Embryonic facial prominence (tissue), 1 donor: Measurements from ENCODE around the gene USP36.
A peak's percentile ranks its signal among the peaks of the same experiment; 100 is the strongest.
"Not testable (repeated sequence)": the region's sequence is repeated elsewhere in the genome, so short reads cannot be mapped to it uniquely, and the experiment has no call there.

Source experiments
- DNase-seq: peaks from one replicate; pipeline ENCODE4 v3.0.0-alpha.2; 2016; ENCODE audit errors: extremely low spot score

Gene USP36

DNA sequence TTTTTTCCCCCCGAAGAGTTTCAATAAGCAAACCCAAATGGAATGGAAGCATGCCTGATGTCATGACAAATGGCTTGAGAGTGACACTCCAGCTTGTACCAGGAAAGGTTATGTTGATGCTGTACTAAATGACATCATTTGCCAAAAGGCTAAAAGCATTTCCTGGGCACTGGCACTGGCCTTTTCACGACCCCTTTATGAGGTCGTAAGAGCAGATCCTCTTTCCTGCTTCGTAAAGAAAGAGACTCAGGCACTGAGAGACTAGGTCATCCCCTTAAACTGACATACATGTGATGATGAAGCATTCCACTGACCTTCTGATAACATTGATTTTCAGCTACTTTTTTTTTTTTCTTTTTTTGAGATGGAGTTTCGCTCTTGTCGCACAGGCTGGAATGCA, 31.9 kb upstream of the USP36 start:
- DNase-seq: no peak

DNA sequence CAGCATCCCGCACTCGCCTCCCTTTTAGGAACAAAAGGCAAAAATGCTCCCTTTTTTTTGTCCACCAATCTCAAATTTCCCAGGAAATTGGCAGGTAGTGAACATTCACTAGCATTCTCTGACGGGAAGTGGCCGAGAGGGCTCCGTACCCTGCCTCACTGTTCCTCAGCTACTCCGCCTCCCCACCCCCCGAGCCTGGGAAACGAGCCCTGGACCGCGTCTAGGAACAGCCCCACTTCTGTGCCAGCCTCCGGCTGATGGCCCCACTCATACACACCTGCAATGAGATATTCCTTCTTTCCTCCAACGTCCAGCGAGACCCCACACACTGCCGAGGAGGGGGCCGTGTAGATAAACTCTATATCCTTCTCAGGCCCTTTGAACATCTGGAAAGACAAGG, 30.0 kb upstream of the USP36 start:
- DNase-seq: no peak

DNA sequence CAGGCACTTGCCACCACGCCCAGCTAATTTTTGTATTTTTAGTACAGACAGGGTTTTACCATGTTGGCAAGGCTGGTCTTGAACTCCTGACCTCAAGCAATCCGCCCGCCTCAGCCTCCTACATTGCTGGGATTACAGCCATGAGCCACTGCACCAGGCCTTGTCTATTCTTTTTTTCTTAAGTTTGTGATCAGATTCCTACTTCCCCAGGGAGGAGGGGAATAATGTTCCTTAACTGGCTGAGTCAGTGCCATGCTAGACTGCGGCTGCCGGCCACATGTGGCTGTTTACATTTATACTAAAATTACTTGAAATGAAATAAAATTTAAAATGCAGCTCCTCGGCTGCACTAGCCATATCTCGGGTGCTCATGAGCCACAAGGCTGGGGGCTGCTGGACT, 27.8 kb upstream of the USP36 start:
- DNase-seq: no peak

DNA sequence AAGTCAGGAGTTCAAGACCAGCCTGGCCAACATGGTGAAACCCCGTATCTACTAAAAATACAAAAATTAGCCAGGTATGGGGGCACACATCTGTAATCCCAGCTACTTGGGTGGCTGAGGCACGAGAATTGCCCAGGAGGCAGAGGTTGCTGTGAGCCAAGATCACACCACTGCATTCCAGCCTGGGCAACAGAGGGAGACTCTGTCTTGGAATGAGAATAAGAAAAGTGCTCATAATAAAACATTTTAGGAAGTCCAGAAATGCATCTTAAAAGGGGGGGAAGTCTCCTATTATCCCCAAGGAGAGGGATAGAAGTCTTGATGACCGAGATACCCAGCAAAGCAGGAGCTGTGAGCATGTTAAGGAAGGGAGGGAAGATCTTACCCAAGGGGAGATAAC, 26.4 kb upstream of the USP36 start:
- DNase-seq: not testable (repeated sequence)

DNA sequence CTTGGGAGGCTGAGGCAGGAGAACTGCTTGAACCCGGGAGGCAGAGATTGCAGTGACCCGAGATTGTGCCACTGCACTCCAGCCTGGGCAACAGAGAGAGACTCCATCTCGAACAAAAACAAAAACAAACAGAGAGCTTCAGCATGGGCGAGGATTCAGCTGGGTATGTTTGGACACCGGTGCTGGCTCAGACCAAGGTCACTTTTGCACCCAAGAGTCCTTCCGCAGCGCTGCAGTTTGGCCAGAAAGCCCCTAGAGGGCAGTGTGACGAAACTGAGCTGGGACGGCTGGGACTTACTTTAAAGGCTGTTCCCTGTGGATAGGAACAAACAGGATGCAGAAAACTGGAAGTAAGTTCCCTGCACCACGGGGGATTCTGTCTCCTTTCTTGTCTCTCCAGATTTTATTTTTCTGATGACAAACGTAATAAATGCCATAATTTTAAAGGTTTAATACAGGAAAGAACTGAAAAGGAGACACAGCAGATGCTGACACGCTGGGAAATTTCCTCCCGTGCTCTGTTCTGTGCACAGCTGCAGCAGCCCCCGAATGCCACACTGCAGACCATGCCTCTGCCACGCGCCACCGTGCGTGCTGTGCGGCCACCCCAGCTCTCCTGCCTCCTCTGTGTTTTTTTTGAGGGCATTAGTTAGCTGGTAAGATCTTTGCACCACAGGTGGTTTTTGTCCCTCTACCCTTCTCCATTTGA, 25.2 kb upstream of the USP36 start:
- DNase-seq: peak; percentile 20

DNA sequence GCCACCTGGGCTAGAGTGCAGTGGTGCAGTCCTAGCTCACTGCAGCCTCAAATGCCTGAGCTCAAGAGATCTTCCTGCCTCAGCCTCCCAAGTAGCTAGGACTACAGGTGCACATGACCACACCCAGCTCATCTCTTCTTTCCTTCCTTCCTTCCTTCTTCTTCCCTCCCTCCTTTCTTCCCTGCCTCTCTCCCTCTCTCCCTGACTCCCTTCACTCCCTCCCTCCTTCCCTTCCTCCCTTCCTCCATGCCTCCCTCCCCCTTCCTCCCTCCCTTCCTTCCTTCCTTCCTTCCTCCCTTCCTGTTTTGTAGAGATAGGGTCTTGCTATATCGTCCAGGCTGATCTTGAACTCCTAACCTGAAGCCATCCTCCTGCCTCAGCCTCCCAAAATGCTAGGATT, 23.5 kb upstream of the USP36 start:
- DNase-seq: no peak

DNA sequence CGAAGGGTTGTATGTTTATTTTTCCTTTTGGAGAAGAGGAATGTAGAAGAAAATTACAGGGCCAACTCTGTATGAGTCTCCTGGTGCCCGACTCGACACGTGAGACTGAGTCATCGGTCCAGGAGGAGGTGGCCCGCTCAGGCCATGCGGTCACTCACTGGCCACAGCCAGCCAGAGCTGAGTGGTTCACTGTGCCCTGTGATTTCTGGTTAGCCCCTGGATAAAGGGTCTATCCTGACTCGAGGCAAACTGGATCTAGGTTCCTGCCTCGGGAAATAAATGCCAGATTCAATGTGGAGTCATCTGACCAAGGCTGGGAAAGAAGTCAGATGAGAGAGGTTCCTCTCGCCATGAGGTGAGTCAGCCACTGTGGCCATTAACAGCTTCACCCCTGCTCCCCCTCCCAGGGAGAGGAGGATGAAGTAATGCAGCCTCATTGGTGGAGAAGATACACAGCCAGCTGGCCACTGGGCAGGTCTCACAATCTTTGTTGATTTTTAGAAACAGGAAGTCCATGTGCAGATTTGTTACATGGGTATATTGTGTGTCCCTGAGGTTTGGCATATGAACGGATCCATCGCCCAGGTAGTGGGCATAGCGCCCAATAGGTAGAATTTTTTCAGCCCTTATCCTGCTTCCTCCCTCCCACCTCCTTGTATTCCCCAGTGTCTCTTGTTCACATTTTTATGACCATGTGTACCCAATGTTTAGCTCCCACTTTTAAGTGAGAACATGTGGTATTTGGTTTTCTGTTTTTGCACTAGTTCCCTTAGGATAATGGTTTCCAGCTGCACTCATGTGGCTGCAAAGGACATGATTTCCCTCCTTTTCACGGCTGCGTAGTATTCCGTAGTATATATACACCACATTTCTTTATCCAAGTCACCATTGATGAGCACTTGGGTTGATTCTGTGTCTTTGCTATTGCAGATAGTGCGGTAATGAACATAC, 21.7 kb upstream of the USP36 start:
- DNase-seq: no peak

DNA sequence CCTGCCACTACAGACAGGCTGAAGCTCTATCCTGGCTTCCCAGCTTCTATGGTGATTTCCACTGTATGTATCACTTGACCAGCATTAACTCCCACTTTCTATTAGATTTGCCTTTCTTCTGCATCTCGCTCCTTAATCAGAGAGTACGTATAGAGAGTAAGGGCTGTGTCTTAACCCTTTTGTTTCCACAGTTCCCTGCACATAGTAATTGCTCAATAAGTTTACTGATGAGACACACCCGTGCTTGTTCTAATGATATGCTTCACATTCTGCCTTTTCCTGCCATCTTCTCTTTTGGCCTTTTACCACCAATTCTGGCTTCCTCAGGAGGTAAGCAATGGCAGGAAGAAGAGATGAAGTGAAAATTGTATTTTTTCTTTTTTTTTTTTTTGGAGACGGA, 20.6 kb upstream of the USP36 start:
- no peak for DNase-seq

DNA sequence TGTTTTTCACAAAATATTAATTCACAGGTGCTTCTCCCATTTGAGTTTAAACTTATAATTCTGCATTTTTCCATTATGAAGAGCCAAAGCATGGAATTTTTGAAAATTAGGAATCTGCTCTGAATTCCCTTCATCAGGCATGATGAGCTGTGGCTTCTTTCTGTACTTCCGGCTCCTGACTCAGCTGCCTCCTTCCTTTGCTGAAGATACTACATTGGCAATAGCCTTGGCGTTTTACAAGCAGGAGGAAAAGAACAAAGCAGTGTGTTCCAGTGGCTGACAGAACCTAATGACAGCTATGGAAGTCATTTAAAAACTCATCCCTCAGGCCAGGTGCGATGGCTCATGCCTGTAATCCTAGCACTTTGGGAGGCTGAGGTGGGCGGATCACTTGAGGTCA, 18.4 kb upstream of the USP36 start:
- DNase-seq: no peak

DNA sequence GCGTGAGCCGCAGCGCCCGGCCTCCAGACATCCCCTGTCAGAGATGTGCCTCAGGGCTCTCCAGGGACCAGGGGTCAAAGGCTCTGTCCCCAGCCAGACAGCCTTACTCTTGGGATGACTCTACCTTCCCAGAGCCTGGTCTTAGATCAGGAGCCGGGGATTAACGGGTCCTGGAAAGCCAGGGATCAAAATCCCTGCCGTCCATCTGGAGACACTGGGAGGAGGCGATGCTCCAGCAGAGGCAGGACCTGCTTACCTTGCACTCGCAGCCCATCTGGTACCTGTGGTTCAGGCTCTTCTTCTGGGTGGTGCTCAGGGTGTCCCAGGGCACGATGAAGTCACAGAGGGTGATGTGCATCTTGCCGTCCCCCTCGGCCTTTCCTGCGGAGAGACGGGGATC, 16.7 kb upstream of the USP36 start:
- DNase-seq: no peak

DNA sequence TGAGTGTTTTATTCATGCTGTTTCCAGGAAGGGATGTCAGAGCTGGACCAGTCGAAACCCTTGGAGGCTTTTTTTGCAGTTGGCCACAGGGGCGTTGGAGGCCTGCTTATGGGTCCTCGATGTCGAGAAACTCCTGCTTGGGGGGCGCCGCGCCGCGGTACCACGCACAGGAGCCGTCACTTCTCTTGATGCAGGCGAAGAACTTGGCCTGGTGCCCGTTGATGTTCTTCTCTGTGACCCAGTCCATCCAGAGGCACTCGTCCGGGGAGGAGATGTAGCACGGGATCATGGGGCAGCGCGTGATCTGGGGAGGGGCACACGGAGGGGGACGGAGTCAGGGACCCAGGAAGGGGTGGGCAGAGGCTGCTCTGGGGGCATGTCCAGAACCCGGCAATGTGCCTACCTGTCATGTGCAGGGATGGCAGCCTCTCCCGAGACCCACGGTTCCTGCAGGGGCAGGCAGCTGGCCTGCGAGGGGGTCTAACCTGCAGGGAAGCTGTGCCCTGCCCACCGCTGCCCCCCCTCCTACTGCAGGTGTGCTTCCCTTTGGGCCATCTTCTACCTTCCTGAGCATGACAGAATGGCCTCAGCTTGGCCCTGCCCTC, 15.0 kb upstream of the USP36 start:
- DNase-seq: no peak

DNA sequence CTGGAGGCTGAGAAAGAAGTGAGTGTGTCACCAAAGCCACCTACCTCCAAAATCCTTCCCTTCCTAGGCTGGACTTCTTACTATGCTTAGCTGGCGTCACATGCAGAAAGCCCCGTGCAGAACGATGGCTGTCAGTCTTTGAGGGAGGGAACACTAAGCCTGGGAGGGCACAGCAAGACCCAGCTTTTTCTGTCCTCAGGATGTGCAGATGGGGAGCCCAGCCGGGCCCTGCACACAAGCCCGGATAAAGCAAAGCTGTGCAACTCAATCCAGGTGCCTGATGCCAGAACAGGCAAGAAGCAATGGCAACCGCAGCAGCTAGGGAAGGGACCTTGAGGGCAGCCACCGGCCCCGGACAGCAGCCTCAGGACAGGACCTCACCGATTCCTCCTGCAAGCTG, 13.9 kb upstream of the USP36 start:
- DNase-seq: no peak

DNA sequence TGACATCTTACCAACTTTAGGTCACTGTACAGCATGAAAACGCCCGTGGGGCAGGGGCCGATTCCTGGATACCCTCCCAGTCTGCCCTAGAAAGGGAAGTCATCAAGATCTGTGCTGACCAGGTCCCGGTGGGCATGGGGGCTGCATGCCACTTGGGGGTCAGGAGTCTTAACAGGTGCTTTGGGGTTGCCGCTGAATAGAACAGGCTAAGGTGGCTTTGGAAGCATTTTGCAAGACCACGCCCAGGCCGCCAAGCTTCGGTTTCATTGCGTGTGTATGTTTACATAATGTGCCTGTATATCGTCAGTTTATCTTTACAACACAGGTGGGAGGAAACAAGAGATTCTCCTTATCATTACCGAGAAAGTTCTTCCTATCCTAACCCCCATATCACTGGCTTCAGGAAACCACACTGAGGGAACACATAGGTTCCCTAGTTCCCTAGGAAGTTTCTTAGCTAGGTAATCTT, 13.3 kb upstream of the USP36 start:
- DNase-seq: no peak

DNA sequence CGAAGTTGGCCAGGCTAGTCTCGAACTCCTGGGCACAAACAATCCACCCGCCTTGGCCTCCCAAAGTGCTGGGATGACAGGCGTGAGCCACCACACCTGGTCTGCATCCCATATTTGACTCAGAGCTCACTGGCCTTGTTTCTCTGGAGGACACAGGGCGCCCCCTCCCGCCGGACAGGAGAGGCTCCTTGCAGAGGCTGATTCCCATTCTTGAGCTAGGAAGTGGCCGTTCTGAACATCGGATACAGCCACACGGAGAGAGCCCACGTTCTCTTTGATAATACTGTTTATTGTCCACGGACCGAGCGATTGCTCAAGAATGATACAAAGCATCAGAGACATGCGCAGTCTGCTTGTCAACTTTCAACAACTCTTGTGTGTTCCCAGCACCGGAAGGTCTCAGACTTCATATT, 12.1 kb upstream of the USP36 start:
- no peak for DNase-seq

DNA sequence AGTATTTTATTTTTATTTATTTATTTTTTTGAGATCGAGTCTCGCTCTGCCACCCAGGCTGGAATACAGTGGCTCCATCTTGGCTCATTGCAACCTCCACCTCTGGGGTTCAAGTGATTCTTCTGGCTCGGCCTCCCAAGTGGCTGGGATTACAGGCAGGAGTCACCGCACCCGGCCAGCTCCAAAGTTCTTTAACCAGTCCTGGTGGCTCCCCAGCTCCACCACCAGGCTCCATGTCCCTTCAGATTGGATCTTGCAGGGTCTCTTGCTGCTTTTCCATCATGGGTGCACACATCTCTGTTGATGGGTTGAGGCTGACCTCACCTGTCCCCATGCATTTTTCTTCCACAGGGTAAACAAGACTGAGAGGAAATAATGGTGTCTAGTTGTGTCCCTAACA, 8.4 kb upstream of the USP36 start:
- no peak for DNase-seq

DNA sequence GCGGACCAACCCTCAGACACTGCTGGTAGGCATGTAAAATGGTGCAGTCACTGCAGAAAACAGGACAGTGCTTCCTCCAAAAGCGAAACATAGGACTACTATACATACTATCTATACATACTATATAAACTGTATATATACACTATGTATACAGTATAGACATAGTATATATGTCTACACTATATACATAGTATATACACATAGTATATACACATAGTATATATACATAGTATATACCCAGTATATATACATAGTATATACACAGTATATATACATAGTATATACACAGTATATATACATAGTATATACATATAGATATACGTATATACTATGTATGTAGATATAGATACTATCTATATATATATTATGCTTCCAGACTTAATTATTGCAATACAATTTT, 6.4 kb upstream of the USP36 start:
- DNase-seq: no peak

DNA sequence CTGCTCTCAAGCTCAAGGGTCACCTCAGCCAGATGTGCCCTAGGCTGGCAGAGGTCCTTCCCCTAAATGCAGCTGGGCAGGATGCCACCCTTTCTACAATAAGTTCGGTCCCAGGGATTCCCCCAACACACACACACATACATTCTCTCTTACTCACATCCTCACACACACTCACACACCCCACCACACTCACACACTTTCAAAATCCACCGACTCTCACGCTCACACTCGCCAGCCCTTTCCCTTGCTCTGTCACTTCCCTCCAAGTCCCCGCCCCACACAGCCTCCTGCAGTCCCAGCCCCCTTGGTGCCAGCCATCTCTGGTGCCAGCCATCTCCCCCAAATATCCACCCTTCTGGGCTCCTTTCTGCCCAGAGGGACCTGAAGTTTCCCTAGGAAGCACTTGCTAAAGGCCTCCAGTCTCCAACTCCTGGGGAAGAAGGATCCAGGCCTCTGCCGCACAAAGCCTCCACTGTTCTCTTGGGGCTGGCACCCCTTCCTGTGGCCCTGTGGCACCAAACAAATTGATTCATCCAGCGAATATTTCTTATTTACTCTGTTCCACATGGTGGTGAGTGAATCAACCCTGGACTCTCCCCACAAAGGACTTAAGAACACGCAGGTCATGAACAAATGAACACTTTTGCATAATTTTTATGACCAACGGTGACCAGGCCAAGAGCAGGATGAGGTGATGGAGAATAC, 3.8 kb upstream of the USP36 start:
- no peak for DNase-seq

DNA sequence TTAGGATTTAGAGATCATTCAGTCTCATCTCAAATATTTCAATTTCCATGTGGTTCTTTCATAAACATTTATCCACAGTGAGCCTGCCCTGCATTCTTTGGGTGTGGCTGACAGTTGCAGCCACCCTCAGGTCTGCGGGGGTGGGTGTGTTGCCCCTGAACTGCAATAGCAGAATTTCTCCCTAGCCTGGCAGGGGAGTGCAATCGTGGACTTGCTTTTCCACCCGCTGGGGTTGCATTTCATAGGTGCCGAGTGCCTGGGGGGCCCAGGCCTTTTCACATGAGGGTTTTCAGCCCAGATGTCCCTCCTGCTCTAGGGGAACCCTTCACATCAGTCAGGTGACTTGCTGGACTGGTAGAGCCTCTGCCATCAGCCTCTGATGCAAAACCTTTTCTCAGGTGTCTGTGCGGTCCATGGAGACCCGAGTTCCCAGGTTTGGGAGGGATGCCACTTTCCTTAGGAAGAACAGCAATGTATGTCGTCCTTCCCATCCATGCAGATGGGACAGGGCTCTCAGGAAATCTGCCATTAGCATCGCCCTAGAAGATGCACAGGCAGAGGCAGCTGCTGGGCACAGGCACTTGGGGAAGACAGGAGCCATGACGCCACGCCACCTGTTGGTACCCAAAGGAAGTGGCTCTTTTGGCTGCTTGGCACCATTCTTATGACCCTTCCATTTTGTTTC, 2.4 kb upstream of the USP36 start:
- DNase-seq: no peak

DNA sequence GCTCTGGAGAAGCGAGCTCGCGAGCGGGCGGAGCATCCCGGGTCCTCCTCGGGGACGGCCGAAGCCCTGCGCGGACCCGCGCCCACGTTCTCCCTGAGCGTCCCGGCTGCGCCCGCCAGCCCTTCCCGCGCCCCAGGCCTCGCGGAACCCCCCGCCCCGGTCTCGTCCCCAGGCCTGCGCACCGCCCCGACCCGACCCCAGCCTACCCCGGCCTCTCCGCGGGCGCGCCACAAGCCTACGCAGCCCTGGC, 159 bp downstream of the USP36 start:
- no peak for DNase-seq

DNA sequence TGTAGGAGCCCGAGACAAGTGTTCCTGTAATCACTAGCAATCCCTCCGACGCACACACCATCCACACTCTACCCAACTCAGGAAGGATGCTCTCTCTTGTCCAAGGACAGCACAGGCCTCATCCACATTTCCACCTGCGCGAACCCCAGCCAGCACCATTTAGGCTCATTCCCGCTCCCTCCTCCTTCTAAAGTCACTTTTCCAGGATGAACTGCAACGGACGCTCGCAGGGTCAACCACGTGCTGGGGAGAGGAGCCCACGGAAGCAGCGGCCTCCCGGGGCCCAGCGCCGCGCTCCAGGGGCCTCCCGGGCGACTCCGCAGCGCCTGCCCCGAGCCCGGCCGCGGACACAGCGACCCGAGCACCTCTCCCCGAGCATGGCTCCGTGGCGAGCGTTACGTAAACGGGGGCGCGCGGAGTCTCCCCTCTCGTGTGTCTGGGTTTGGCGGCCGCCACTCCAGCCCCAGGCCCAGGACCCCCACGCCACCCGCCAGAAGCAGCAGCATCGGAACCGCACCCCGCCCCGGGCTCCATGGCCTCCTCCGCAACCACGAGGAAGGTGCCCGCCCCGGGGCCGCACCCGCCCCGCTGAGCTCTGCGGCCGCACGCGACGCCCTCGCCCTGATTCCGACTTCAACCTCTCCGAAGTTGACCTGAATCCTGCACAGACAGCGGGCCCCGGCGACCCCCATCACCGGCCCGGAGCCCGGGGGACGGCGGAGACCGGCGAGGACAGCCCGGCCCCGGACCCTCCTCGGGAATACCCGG, 668 bp downstream of the USP36 start:
- DNase-seq: no peak

DNA sequence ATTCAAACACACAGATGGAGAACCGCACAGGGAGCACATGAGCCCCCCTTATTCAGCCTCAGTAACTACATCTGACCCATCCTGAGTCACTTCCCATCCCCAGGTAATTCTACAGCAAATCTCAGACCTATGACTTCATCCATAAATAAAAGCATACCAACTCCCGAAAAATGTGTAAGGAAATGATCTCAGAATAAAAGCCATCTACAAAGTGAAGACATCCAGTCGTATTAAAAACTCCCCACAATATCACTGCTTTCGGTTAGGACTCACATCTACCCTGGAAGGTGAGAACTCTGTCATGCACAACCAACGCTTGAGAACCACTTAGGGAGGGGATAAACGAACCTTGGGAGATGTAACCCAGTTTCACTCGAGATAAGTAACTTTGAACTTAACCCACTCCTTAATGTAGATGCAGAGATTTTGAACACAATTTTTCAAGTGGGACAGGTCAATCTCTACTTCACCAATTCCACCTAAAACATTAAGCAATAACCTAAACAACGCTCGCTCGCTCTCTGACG, 1.3 kb downstream of the USP36 start:
- DNase-seq: no peak
